GM18951 (cell line): ENCODE results near the gene OR52W1.

Experiments
- POLR2A ChIP-seq: IDR thresholded peaks from 4 replicates; pipeline ENCODE4 v1.6.1; 2011; ENCODE audit warnings: mild to moderate bottlenecking; ENCODE audit not compliant: insufficient read length, insufficient read depth; ENCODE audit errors: extremely low read depth
- in situ Hi-C: fragments of 300-500 bp; cut with MboI; formaldehyde crosslinking; loops from one replicate; pipeline ENCODE4 v1.12.0; 2022; ENCODE audit warnings: low sequenced_read_pairs, mixed read lengths, inconsistent platforms; ENCODE audit not compliant: unreplicated experiment

The OR52W1 gene

DNA sequence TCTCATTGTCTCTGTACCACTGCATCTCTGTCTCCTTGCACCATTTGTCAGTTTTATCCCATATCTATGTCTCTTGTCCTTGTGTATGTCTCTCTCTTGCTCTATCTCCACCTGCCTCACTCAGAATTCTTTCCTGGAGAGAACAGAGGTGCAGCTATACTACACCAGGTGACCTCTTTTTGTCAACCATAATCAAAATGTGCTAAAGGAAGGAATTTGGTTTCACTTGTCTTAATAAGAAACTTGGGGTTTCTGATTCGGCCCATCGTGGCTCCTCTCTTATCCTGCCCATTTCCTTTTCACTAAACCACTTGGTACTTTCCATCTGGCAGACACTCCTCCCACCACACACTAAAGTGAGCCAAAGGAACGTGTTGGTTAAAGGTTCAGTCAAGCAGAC is 4.3 kb downstream of the OR52W1 start:
- TF ChIP-seq POLR2A = no peak
- in situ Hi-C loops = no loop called here

DNA sequence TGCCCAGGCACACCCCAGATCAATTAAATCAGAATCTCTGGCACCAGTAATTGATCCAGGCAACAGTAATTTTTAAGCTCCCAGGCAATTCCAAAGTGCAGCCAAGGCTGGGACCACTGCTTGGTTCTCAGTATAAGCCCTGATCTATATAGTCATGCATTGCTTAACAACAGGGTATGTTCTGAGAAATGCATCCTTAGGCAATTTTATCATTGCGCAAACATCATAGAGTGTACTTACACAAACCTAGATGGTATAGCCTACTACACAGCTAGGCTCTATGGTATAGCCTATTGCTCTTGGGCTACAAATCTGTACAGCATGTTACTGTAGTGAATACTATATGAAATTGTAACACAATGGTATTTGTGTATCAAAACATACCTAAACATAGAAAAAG is 5.7 kb downstream of the OR52W1 start:
- in situ Hi-C loops = no loop called here
- no peak for TF ChIP-seq POLR2A

GRCh38 chr11:6205366-6205765 is 6.3 kb downstream of the OR52W1 start, which contains the start of gene C11orf42:
Gene C11orf42 (plus strand): TSS chr11:6205557. CDS start chr11:6205616, 59 bp downstream.
- no peak for TF ChIP-seq POLR2A

DNA sequence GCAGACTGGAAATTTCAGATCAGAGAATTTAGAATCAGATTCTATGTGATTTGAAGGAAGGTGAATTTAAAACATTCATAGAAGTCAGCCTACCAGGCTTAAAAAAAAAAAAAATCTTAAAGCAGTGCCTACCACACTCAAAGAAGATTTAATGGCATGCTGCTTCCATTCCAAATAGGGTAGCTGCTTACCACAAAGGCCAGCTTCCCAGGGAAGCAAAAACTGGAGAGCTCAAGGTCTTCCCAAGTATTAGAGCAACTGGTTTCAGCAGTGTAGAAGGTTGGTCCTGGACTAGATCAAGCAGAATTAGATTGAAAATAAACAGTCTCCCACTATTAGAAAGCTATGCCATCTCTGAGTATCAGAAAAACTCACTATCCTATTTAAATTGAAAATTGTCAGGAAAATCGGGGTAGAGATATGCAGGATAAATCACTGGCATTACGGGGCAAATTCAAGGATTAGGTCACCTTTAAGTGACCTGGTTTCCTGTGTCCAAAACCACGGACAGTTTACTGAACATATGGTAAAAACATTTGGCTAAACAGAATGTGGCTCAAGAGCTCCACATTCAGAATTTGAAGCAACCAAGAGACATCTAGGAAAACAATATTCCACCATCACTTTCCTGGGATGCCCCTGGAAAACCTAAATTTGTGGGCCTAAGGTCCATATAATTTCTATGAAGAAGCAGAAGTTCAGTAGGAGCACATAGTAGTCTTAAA is 7.6 kb downstream of the OR52W1 start:
- in situ Hi-C loops = no loop called here
- no peak for TF ChIP-seq POLR2A

More at GRCh38 chr11:6205366-6205765, 6.3 kb downstream of the OR52W1 start, which contains the start of gene C11orf42:
- in situ Hi-C loops = no loop called here

GRCh38 chr11:6209801-6210200 is 10.8 kb downstream of the OR52W1 start:
- no peak for TF ChIP-seq POLR2A
- in situ Hi-C loops = no loop called here

- in situ Hi-C loops = no loop called here
Observed at GRCh38 chr11:6210274-6210955, 11.4 kb downstream of the OR52W1 start.

GRCh38 chr11:6214530-6214929 is 15.5 kb downstream of the OR52W1 start:
- in situ Hi-C loops = no loop called here
- TF ChIP-seq POLR2A = no peak

More at GRCh38 chr11:6210274-6210955, 11.4 kb downstream of the OR52W1 start:
- TF ChIP-seq POLR2A = no peak

DNA sequence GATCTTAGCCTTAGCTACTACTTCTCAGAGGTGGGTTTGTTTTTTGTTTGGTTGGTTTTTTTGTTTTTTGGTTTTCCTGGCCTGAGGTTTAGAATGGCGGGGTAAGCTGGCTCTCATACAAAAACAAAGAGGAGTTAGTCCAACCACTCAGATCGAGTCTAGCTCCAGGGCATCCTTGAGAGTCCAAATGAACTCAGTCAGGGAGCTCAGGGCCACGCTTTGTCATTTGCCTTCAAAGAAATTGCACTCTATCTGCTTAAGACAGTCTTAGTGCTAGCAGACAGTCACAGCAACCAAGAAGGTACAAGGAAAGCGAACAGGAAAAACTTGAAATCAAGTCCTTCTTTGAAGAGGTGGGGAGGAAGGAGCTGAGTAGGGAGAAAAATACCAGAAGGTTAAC is 17.5 kb downstream of the OR52W1 start:
- in situ Hi-C loops = no loop called here

DNA sequence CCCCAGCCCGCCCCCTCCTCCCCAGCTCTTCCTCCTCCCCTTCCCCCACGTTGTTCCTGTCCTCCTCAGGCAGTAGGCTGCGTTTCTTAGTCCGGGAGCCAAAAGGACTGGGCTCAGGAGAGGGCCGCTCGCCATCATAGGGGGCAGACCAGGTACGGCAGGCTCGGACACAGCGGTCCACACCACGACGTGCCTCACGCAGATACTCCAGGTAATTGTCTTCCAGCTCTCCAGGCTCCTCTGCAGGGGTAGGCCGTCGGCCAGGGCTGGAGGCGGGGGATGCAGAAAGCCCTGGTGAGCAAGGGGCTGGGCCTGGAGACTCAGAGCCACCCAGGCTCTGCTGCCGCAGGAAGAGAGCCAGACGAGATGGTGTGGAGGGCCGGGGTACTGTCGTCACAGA is 18.7 kb downstream of the OR52W1 start:
- in situ Hi-C loops = no loop called here
- no peak for TF ChIP-seq POLR2A

More for the DNA sequence above, 17.5 kb downstream of the OR52W1 start:
- no peak for TF ChIP-seq POLR2A

DNA sequence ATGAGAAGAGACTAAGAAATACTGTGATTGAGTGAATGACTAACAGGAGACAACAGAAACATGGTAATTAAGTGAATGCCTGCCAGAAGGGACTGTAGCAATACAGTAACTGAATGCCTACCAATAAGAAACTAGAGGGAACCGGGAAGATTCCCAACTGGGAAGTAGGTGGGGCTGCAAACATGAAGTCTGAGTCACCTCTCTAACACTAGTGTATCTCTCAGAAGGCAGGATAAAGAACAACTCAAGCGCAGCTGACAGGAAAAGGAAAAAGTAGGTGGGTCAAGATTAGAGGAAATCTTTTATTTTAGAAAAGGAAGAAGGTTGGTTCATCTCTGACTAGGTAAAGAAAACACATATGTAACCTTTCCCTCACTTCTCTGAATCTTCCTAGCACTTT is 20.3 kb downstream of the OR52W1 start:
- in situ Hi-C loops = no loop called here
- no peak for TF ChIP-seq POLR2A

DNA sequence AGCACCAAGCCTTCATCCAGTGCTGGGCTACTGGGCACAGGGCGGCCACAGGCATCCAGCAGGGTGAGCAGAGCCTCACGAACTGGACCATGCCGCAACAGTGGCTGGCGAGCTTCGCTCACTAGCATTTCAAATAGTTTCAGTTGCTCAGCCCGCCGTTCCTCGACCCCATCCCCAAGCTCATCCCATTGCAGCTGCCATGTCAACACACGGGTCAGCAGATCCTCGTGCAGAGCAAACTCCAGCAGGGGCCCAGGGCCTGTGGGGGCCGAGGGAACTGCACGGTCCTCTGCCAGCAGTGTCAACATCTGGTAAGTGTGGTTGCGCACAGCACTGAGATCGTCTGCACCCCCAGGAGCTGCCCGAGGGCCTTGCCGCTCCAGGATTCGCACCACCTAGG is 24.8 kb downstream of the OR52W1 start:
- in situ Hi-C loops = no loop called here
- TF ChIP-seq POLR2A = no peak

DNA sequence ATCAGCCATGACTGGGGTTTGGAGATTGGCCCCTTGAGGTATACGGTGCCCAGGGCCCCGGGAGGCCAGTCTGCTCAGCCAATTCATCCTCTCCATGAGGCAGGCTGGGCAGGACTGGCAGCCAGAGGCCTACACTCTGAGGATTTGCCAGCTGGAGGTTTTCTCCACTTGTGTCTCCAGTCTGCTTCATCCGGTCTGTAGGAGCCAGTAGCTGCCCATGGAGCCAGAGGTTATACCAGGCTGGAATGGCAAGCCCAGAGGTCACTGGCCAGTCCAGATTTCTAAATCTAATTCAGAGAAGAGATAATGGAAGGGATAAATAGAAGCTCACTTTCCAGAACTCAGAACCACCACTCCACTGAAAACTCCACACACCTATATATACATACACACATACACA is 25.4 kb downstream of the OR52W1 start:
- TF ChIP-seq POLR2A = no peak
- in situ Hi-C loops = no loop called here

DNA sequence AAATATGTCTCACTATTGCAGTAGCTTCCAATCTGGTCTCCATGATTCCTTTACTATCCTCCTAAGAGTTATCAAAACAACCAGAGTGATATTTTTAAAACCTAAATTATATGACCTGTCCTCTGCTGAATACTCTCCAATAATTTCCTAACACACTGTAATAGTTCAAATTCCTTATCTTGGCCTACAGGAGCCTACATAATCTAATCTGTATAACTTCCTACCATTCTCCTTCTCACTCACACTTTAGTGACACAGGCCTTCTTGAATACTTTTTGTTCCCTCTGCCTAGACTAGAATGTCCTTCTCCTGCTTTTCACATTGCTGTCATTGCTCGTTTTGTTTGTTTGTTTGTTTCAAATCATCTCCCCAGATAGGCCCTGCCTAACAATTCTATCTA is 26.0 kb downstream of the OR52W1 start:
- in situ Hi-C loops = no loop called here

GRCh38 chr11:6225896-6226295 is 26.9 kb downstream of the OR52W1 start:
- no peak for TF ChIP-seq POLR2A
- in situ Hi-C loops = no loop called here

More for the DNA sequence above, 26.0 kb downstream of the OR52W1 start:
- TF ChIP-seq POLR2A = no peak
